Measurements from ENCODE around the gene PRRX2.

The PRRX2 gene

GRCh38 chr9:129665814-129666520 lies 520 bp downstream of the PRRX2 start:
- TF ChIP-seq CTCF (IDR thresholded peaks at IDR 0.05; ENCODE audit: insufficient read depth, low read depth, low read length, missing control alignments) = no peak
- no peak overlapping the region for H3K4me3 ChIP-seq (ENCODE audit: low read depth, low read length)
- DNase-seq (ENCODE audit: low read depth) = no peak

- no peak for DNase-seq (ENCODE audit: low read depth)
- no peak for TF ChIP-seq CTCF (IDR thresholded peaks at IDR 0.05; ENCODE audit: insufficient read depth, low read depth, low read length, missing control alignments)
- no peak overlapping the region for H3K4me3 ChIP-seq (ENCODE audit: low read depth, low read length)
Measured at GRCh38 chr9:129666575-129666974, 1.1 kb downstream of the PRRX2 start.

- no peak for DNase-seq (ENCODE audit: low read depth)
- no peak for TF ChIP-seq CTCF (IDR thresholded peaks at IDR 0.05; ENCODE audit: insufficient read depth, low read depth, low read length, missing control alignments)
- H3K4me3 ChIP-seq (ENCODE audit: low read depth, low read length) = no peak overlapping the region
Measured at GRCh38 chr9:129667378-129667777, 1.9 kb downstream of the PRRX2 start.

- TF ChIP-seq CTCF (IDR thresholded peaks at IDR 0.05; ENCODE audit: insufficient read depth, low read depth, low read length, missing control alignments) = no peak
Measured at GRCh38 chr9:129667850-129668249, 2.4 kb downstream of the PRRX2 start.

GRCh38 chr9:129669141-129669718 lies 3.8 kb downstream of the PRRX2 start:
- H3K4me3 ChIP-seq (ENCODE audit: low read depth, low read length) = no peak overlapping the region
- DNase-seq (ENCODE audit: low read depth) = no peak
- TF ChIP-seq CTCF (IDR thresholded peaks at IDR 0.05; ENCODE audit: insufficient read depth, low read depth, low read length, missing control alignments) = no peak

More at GRCh38 chr9:129667850-129668249, 2.4 kb downstream of the PRRX2 start:
- no peak for DNase-seq (ENCODE audit: low read depth)
- H3K4me3 ChIP-seq (ENCODE audit: low read depth, low read length) = no peak overlapping the region

- no peak overlapping the region for H3K4me3 ChIP-seq (ENCODE audit: low read depth, low read length)
- DNase-seq (ENCODE audit: low read depth) = no peak
- no peak for TF ChIP-seq CTCF (IDR thresholded peaks at IDR 0.05; ENCODE audit: insufficient read depth, low read depth, low read length, missing control alignments)
Measured at GRCh38 chr9:129669946-129670345, 4.5 kb downstream of the PRRX2 start.

GRCh38 chr9:129671065-129671464 lies 5.6 kb downstream of the PRRX2 start:
- H3K4me3 ChIP-seq (ENCODE audit: low read depth, low read length) = no peak overlapping the region
- no peak for TF ChIP-seq CTCF (IDR thresholded peaks at IDR 0.05; ENCODE audit: insufficient read depth, low read depth, low read length, missing control alignments)
- no peak for DNase-seq (ENCODE audit: low read depth)
